SU-DHL-6 (cell line): ENCODE measurements around the gene UBC.
"Not testable (repeated sequence)": the region's sequence is repeated elsewhere in the genome, so short reads cannot be mapped to it uniquely, and the experiment has no call there.

ENCODE experiments used
- H2AFZ ChIP-seq: fragments of 200-600 bp; sonication (generic); 2 replicates; pipeline ENCODE4 v1.6.1; 2014; ENCODE audit warnings: low read depth, mild to moderate bottlenecking, moderate library complexity, mixed read lengths, antibody characterized with exemption, low read length; ENCODE audit not compliant: severe bottlenecking
- H3F3A ChIP-seq: fragments of 200-600 bp; shearing (Covaris generic); 2 replicates; pipeline ENCODE4 v1.6.0; 2016; ENCODE audit warnings: antibody characterized with exemption, mild to moderate bottlenecking; ENCODE audit not compliant: insufficient read depth
- H3K27ac ChIP-seq: fragments of 200-600 bp; sonication (generic); 2 replicates; pipeline ENCODE4 v1.5.1; 2016; ENCODE audit warnings: low read depth, mild to moderate bottlenecking, low read length, moderate library complexity, mixed read lengths
- H3K27me3 ChIP-seq: fragments of 200-600 bp; sonication (generic), shearing (Covaris generic); 2 replicates; pipeline ENCODE4 v1.6.0; 2014; ENCODE audit warnings: mild to moderate bottlenecking, low read length
- H3K36me3 ChIP-seq: fragments of 200-600 bp; sonication (generic); 2 replicates; pipeline ENCODE4 v1.6.1; 2014; ENCODE audit warnings: mild to moderate bottlenecking, low read length, mixed read lengths
- H3K4me2 ChIP-seq: fragments of 300-600, 200-600 bp; shearing (Covaris generic), sonication (generic); 2 replicates; pipeline ENCODE4 v1.6.0; 2014; ENCODE audit warnings: low read length, low read depth, mild to moderate bottlenecking; ENCODE audit not compliant: poor library complexity, severe bottlenecking
- H3K4me3 ChIP-seq: fragments of 200-600 bp; sonication (generic); 2 replicates; pipeline ENCODE4 v1.5.1; 2014; ENCODE audit warnings: antibody characterized with exemption, low read length, mild to moderate bottlenecking, mixed read lengths; ENCODE audit not compliant: insufficient read depth, poor library complexity, severe bottlenecking
- H3K79me2 ChIP-seq: fragments of 200-600 bp; sonication (generic); 2 replicates; pipeline ENCODE4 v1.6.1; 2014; ENCODE audit warnings: mild to moderate bottlenecking, low read length, moderate library complexity; ENCODE audit not compliant: insufficient read depth
- H3K9ac ChIP-seq: fragments of 200-600 bp; sonication (generic); 2 replicates; pipeline ENCODE4 v1.7.0; 2014; ENCODE audit warnings: mild to moderate bottlenecking, low read length
- H3K9me2 ChIP-seq: fragments of 200-600 bp; sonication (generic); replicated peaks from 2 replicates; pipeline ENCODE4 v1.6.1; 2014; ENCODE audit warnings: low read length; ENCODE audit not compliant: insufficient read depth
- H3K9me3 ChIP-seq: fragments of 200-600 bp; sonication (generic); 2 replicates; pipeline ENCODE4 v1.6.1; 2014; ENCODE audit warnings: low read length, mixed read lengths; ENCODE audit not compliant: insufficient read depth
- H4K20me1 ChIP-seq: fragments of 200-600 bp; sonication (generic); 2 replicates; pipeline ENCODE4 v1.6.1; 2014; ENCODE audit warnings: low read depth, mild to moderate bottlenecking, antibody characterized with exemption, low read length, moderate library complexity, mixed read lengths
- CTCF ChIP-seq: fragments of 200-600 bp; sonication (generic); IDR thresholded peaks from one replicate; pipeline ENCODE4 v1.5.1; 2017; ENCODE audit warnings: antibody characterized with exemption, mild to moderate bottlenecking, low read length, moderate library complexity; ENCODE audit not compliant: insufficient read depth, poor library complexity, severe bottlenecking
- EZH2phosphoT487 ChIP-seq: fragments of 200-600 bp; sonication (generic), shearing (Covaris generic); conservative IDR thresholded peaks from 2 replicates; pipeline ENCODE4 v1.6.1; 2018; ENCODE audit warnings: mild to moderate bottlenecking, antibody characterized with exemption, low read length, moderate library complexity, mixed read lengths

UBC gene

GRCh38 chr12:124913474-124914391, 717 bp downstream of the UBC start:
- Histone ChIP-seq H3K4me2 (peak overlapping the region; percentile 94), H2AFZ (no peak overlapping the region), H3K27ac (peak overlapping the region; percentile 97), H4K20me1 (peaks cover 26% of the 10 kb centered on the region), H3F3A (peaks cover 67% of the 10 kb centered on the region), H3K9me2 (no peaks in the 10 kb centered on the region), H3K27me3 (no peaks in the 10 kb centered on the region), H3K9ac (peak overlapping the region; percentile 96), H3K36me3 (peaks cover 13% of the 10 kb centered on the region), H3K79me2 (peaks cover 21% of the 10 kb centered on the region), H3K9me3 (no peaks in the 10 kb centered on the region), H3K4me3 (peak overlapping the region; percentile 95)
- peak; percentile 81 for TF ChIP-seq CTCF
- no peak for TF ChIP-seq EZH2phosphoT487

GRCh38 chr12:124912529-124913287, 1.7 kb downstream of the UBC start:
- H2AFZ ChIP-seq, H3K4me3 ChIP-seq, H3K9me2 ChIP-seq, H3K9me3 ChIP-seq, H3K4me2 ChIP-seq, H3K27me3 ChIP-seq, H3K27ac ChIP-seq, H3K9ac ChIP-seq: not testable (repeated sequence)
- peaks cover 21% of the 10 kb centered on the region for H3K79me2 ChIP-seq
- peaks cover 63% of the 10 kb centered on the region for H3F3A ChIP-seq
- H4K20me1 ChIP-seq = peaks cover 26% of the 10 kb centered on the region
- H3K36me3 ChIP-seq = peaks cover 13% of the 10 kb centered on the region

GRCh38 chr12:124911521-124911920, 2.9 kb downstream of the UBC start:
- Histone ChIP-seq H4K20me1 (peaks cover 26% of the 10 kb centered on the region), H3K79me2 (peaks cover 21% of the 10 kb centered on the region), H3F3A (peaks cover 58% of the 10 kb centered on the region), H3K36me3 (peaks cover 13% of the 10 kb centered on the region)
- not testable (repeated sequence) for H3K9me3 ChIP-seq, H3K4me2 ChIP-seq, H3K4me3 ChIP-seq, H3K27me3 ChIP-seq, H3K9ac ChIP-seq, H2AFZ ChIP-seq, H3K9me2 ChIP-seq, H3K27ac ChIP-seq

DNA sequence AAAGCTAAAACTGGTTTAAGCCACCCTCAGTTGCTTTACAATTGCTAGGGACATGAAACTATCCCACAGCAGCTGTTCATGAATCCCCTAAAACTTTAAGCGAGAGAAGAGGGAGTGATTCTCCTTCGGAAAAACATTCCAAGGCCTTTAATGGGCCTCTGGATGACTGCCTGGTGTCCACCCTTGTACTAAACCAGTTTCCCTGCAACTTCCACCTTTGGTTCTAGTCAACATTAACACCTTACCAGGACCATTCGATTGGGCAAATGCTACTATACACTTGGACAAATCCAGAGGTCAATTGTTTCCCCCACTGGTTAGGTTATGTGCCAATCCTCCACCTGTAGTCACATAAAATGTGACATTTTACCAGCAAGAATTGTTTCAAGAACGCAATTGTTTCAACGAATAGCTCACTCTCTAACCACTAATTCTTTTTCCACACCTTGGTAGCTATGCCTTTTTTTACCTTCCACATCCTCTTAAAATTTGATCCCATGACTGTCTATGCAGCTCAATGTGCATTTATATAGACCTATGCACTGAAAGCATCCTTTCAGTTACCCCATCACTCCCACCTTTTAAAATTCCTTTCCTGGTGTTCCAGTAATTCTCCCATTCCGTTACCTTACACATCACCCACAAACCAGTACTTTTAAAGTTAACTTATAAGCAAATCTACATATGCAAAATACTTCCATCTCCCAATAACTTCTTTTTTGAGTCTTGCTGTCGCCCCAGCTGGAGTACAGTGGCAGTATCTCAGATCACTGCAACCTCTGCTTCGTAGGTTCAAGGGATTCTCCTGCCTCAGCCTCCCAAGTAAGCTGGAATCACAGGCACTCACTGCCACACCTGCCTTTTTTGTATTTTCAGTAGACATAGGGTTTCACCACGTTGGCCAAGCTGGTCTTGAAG, 3.6 kb downstream of the UBC start:
- H3K27ac ChIP-seq = no peak overlapping the region
- no peak overlapping the region for H3K4me2 ChIP-seq
- no peaks in the 10 kb centered on the region for H3K9me2 ChIP-seq
- H3K9ac ChIP-seq = no peak overlapping the region
- H2AFZ ChIP-seq = no peak overlapping the region
- peaks cover 13% of the 10 kb centered on the region for H3K36me3 ChIP-seq
- TF ChIP-seq CTCF (no peak), EZH2phosphoT487 (no peak)
- H3F3A ChIP-seq = peaks cover 51% of the 10 kb centered on the region
- H3K27me3 ChIP-seq = no peaks in the 10 kb centered on the region
- H3K4me3 ChIP-seq = no peak overlapping the region
- H3K79me2 ChIP-seq = peaks cover 20% of the 10 kb centered on the region
- no peaks in the 10 kb centered on the region for H3K9me3 ChIP-seq
- peaks cover 26% of the 10 kb centered on the region for H4K20me1 ChIP-seq
